HepG2 (cell line): ENCODE data around the gene SAE1. TPM values are rescaled to one million over a fixed set of nuclear protein-coding genes. Genes with fewer than 3 reads are reported as not detected.

Source experiments
- KDM3A ChIP-seq: IDR thresholded peaks from 2 replicates; pipeline ENCODE4 v1.6.1; 2018; ENCODE audit warnings: low read depth, missing compliant biosample characterization
- NFYB ChIP-seq: sonication (generic); formaldehyde crosslinking; IDR thresholded peaks from 2 replicates; pipeline ENCODE4 v1.4.0; 2020; ENCODE audit warnings: missing genetic modification reagents
- RARA ChIP-seq: IDR thresholded peaks from 2 replicates; pipeline ENCODE4 v1.6.1; 2016; ENCODE audit warnings: missing genetic modification reagents, missing compliant biosample characterization
- SP5 ChIP-seq: IDR thresholded peaks from 2 replicates; pipeline ENCODE4 v1.6.1; 2016; ENCODE audit warnings: low read depth, borderline replicate concordance
- ZBTB40 ChIP-seq, 2 experiments: fragments of 450-650 bp in 1 of 2; sonication (generic) in 1 of 2; formaldehyde crosslinking in 1 of 2; IDR thresholded peaks; 2 replicates each; pipeline versions ENCODE4 v1.6.1 to v1.8.0; 2016 to 2022; ENCODE audit warnings: antibody characterized with exemption in 1 of 2, mild to moderate bottlenecking in 1 of 2, missing genetic modification reagents in 1 of 2
- ZNF142 ChIP-seq: sonication (generic); formaldehyde crosslinking; IDR thresholded peaks from 2 replicates; pipeline ENCODE4 v1.4.0; 2020; ENCODE audit warnings: missing genetic modification reagents
- ZNF451 ChIP-seq: sonication (generic); formaldehyde crosslinking; IDR thresholded peaks from 2 replicates; pipeline ENCODE4 v1.5.0; 2020; ENCODE audit warnings: mild to moderate bottlenecking, missing genetic modification reagents
- ZNF589 ChIP-seq: sonication (generic); formaldehyde crosslinking; conservative IDR thresholded peaks from 2 replicates; pipeline ENCODE4 v1.8.0; 2022; ENCODE audit warnings: mild to moderate bottlenecking, moderate library complexity, missing genetic modification reagents
- ZNF652 ChIP-seq: IDR thresholded peaks from 2 replicates; pipeline ENCODE4 v1.6.1; 2016; ENCODE audit warnings: low read depth, borderline replicate concordance
- polyA plus RNA-seq, 8 experiments: library from polyadenylated mRNA; depleted of rRNA in 3 of 8; stranded (reverse) in 7 of 8; unstranded in 1 of 8; fragments of >200 nt; fragmentation: Illumina TruSeq in 4 of 8; extraction: Trizol in 4 of 8; gene quantifications; 2 replicates each; pipeline versions ENCODE4 v1.2.1 to v1.2.3, GENCODE V29; 2011 to 2016; ENCODE audit warnings: low read depth in 4 of 8, missing spikeins in 1 of 8, mixed read lengths in 1 of 8; ENCODE audit not compliant: insufficient read depth in 1 of 8
- total RNA-seq, 5 experiments: library from RNA; depleted of rRNA; stranded (reverse); fragments of >200 nt; fragmentation: Illumina TruSeq; extraction: Trizol; gene quantifications; 2 replicates each; pipeline ENCODE4 v1.2.3, GENCODE V29; 2016; ENCODE audit warnings: low read depth in 1 of 5
- TF ChIP-seq, protein P1 (sequence below): sonication (generic); formaldehyde crosslinking; IDR thresholded peaks from 2 replicates; pipeline ENCODE4 v1.4.0; 2020; ENCODE audit warnings: missing genetic modification reagents, borderline replicate concordance

Gene SAE1
- total and polyA plus RNA-seq, 2 of the 13 experiments (the other 11 are each of a cell fraction or from before 2014, with no cell fraction given), result 87.6 to 197 TPM

- TF ChIP-seq ZNF142 (peak; percentile 52; the same call in 1 of the 2 replicates), SP5 (no peak), NFYB (CRISPR knock-in tag) (no peak), ZNF589 (CRISPR knock-in tag) (peak; percentile 5; the same call in 1 of the 2 replicates), ZNF451 (peak; percentile 44; the same call in 1 of the 2 replicates), ZBTB40 (IDR thresholded peaks at IDR 0.05) (peak; percentile 85), ZBTB40 (CRISPR knock-in tag; IDR thresholded peaks at IDR 0.05) (peak; percentile 69), KDM3A (CRISPR knock-in tag) (peak; percentile 65; the same call in 1 of the 2 replicates), ZNF652 (CRISPR knock-in tag) (0 out of 2 replicates have a peak, but pooled peaks have one; percentile 40), RARA (CRISPR knock-in tag) (peak; percentile 13)
- TF ChIP-seq, protein P1, sequence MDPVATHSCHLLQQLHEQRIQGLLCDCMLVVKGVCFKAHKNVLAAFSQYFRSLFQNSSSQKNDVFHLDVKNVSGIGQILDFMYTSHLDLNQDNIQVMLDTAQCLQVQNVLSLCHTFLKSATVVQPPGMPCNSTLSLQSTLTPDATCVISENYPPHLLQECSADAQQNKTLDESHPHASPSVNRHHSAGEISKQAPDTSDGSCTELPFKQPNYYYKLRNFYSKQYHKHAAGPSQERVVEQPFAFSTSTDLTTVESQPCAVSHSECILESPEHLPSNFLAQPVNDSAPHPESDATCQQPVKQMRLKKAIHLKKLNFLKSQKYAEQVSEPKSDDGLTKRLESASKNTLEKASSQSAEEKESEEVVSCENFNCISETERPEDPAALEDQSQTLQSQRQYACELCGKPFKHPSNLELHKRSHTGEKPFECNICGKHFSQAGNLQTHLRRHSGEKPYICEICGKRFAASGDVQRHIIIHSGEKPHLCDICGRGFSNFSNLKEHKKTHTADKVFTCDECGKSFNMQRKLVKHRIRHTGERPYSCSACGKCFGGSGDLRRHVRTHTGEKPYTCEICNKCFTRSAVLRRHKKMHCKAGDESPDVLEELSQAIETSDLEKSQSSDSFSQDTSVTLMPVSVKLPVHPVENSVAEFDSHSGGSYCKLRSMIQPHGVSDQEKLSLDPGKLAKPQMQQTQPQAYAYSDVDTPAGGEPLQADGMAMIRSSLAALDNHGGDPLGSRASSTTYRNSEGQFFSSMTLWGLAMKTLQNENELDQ (CRISPR knock-in tag), result no peak
Observed at GRCh38 chr19:47255879-47256692, 125.5 kb downstream of the SAE1 start, which contains the start of gene CCDC9 (continued).
